Keratinocyte (primary cell): ENCODE data around the gene SMCO3.

ENCODE experiments used
- CTCF ChIP-seq, 3 experiments: IDR thresholded peaks in 1 of 3; conservative IDR thresholded peaks in 1 of 3; optimal IDR thresholded peaks in 1 of 3; 2 replicates in 2 of 3; 3 replicates in 1 of 3; pipeline versions ENCODE3 to v1.5.1; 2011; ENCODE audit warnings: low read length in 3 of 3, mild to moderate bottlenecking in 3 of 3, moderate library complexity in 2 of 3, control low read depth in 1 of 3, inconsistent platforms in 1 of 3; ENCODE audit not compliant: insufficient read depth in 2 of 3; ENCODE audit errors: extremely low read depth in 1 of 3
- EZH2 ChIP-seq: IDR thresholded peaks from one replicate; pipeline ENCODE4 v1.6.1; 2012; ENCODE audit warnings: inconsistent platforms, mild to moderate bottlenecking, low read length, moderate library complexity

DNA sequence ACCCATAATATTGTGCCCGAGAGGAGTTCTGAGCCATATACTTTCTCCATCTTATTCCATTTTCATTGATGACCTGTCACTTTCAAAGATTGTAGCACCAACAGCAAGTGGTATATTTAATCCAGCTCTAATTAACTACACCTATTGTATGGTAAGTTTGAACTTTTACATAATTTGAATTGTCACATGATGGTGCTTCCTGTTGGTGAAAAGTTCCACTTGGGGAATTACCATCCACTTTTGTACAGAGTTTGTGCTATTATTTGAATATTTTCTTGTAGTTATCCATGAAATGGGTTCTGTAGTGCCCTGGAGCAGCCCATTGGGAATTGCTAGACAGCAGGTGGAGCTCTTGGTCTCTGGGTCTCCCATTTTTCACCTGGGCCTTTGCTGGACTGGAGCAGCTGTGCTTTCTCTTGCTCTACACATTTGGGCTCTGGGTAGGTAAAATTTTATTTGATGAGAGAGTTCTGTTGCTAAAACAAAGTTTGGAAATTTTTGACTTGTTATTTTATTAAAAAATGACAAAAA, 3.0 kb downstream of the SMCO3 start:
- TF ChIP-seq CTCF (optimal IDR thresholded peaks at IDR 0.05 in 1 of 3, IDR thresholded peaks at IDR 0.05 in 1 of 3, conservative IDR thresholded peaks at IDR 0.05 in 1 of 3; ENCODE audit: extremely low read depth in 1 of 3, insufficient read depth in 2 of 3, low read length in 3 of 3) (peak; percentile 53 to 74 (median 66)), EZH2 (no peak)
